Fibroblast of lung (primary cell): Measurements from ENCODE around the gene SUPT3H. TPM values are rescaled to one million over a fixed set of nuclear protein-coding genes. Genes with fewer than 3 reads are reported as not detected.

Experiments used
- DNase-seq, 2 donors: peaks; one replicate each; pipeline versions ENCODE4 v3.0.0 to v3.0.0-alpha.2; 2010; ENCODE audit warnings: low read depth in 2 of 2
- H2AFZ ChIP-seq: 2 replicates; pipeline ENCODE4 v1.5.1; 2012; ENCODE audit warnings: low read length, control low read depth, inconsistent platforms
- H3K27ac ChIP-seq: 2 replicates; pipeline ENCODE4 v1.5.1; 2011; ENCODE audit warnings: low read length, control low read depth; ENCODE audit not compliant: insufficient read depth
- H3K27me3 ChIP-seq: 2 replicates; pipeline ENCODE4 v1.5.1; 2011; ENCODE audit warnings: mild to moderate bottlenecking, low read length; ENCODE audit not compliant: control insufficient read depth, insufficient read depth
- H3K36me3 ChIP-seq: 2 replicates; pipeline ENCODE4 v1.5.1; 2011; ENCODE audit warnings: low read length; ENCODE audit not compliant: control insufficient read depth, insufficient read depth
- H3K4me1 ChIP-seq: 2 replicates; pipeline ENCODE4 v1.5.1; 2011; ENCODE audit warnings: low read length; ENCODE audit not compliant: control insufficient read depth, insufficient read depth; ENCODE audit errors: extremely low read depth
- H3K4me2 ChIP-seq: 2 replicates; pipeline ENCODE4 v1.5.1; 2011; ENCODE audit warnings: low read length, control low read depth; ENCODE audit not compliant: insufficient read depth; ENCODE audit errors: extremely low read depth
- H3K4me3 ChIP-seq, 4 experiments: fragments of 200-600 bp in 1 of 4; sonication (generic) in 1 of 4; replicated peaks in 1 of 4; 2 replicates each; pipeline ENCODE4 v1.5.1; 2011 to 2016; ENCODE audit warnings: low read length in 4 of 4, low read depth in 3 of 4, mild to moderate bottlenecking in 3 of 4, control low read depth in 2 of 4, inconsistent platforms in 1 of 4, mixed read lengths in 1 of 4; ENCODE audit not compliant: insufficient read depth in 1 of 4; ENCODE audit errors: control extremely low read depth in 1 of 4
- H3K79me2 ChIP-seq: 2 replicates; pipeline ENCODE4 v1.5.1; 2012; ENCODE audit warnings: mild to moderate bottlenecking, low read length, inconsistent platforms; ENCODE audit not compliant: control insufficient read depth, insufficient read depth
- H3K9ac ChIP-seq: 2 replicates; pipeline ENCODE4 v1.5.1; 2011; ENCODE audit warnings: mild to moderate bottlenecking, low read length, control low read depth; ENCODE audit not compliant: insufficient read depth
- H3K9me3 ChIP-seq: 2 replicates; pipeline ENCODE4 v1.5.1; 2012; ENCODE audit warnings: low read depth, low read length; ENCODE audit not compliant: control insufficient read depth, insufficient read depth
- H4K20me1 ChIP-seq: 2 replicates; pipeline ENCODE4 v1.5.1; 2011; ENCODE audit warnings: low read length; ENCODE audit not compliant: control insufficient read depth, insufficient read depth; ENCODE audit errors: extremely low read depth
- EZH2 ChIP-seq: IDR thresholded peaks from 2 replicates; pipeline ENCODE4 v1.5.1; 2012; ENCODE audit warnings: low read length, control low read depth, mild to moderate bottlenecking; ENCODE audit errors: missing control alignments
- polyA plus RNA-seq, 2 donors: library from polyadenylated mRNA; depleted of rRNA in 1 of 2; stranded (reverse) in 1 of 2; unstranded in 1 of 2; fragments of >200 nt; gene quantifications; 2 replicates each; pipeline ENCODE4 v1.2.1, GENCODE V29; 2011 to 2012; ENCODE audit warnings: missing spikeins in 1 of 2
- total RNA-seq: library from RNA; depleted of rRNA; stranded (reverse); fragments of >200 nt; gene quantifications from 2 replicates; pipeline ENCODE4 v1.2.1, GENCODE V29; 2014
- TF ChIP-seq, protein P1 (sequence below), 2 donors: IDR thresholded peaks in 1 of 2; conservative IDR thresholded peaks in 1 of 2; 1 replicate in 1 of 2; 2 replicates in 1 of 2; pipeline ENCODE4 v1.5.1; 2011 to 2012; ENCODE audit warnings: low read length in 2 of 2, control low read depth in 1 of 2, inconsistent platforms in 1 of 2, low read depth in 1 of 2, mild to moderate bottlenecking in 1 of 2

The SUPT3H gene
- total and polyA plus RNA-seq, 2 donors (not counting 1 experiment from before 2014, with no cell fraction given) = 8.3 to 8.5 TPM

- H3K27ac ChIP-seq = no peak overlapping the region
- DNase-seq = no peak
- no peak overlapping the region for H3K9ac ChIP-seq
- no peak overlapping the region for H3K4me3 ChIP-seq
- H3K27me3 ChIP-seq = no peaks in the 10 kb centered on the region
- no peak overlapping the region for H2AFZ ChIP-seq
- no peaks in the 10 kb centered on the region for H3K9me3 ChIP-seq
- no peaks in the 10 kb centered on the region for H3K36me3 ChIP-seq
- no peaks in the 10 kb centered on the region for H4K20me1 ChIP-seq
- H3K4me2 ChIP-seq = no peak overlapping the region
- TF ChIP-seq EZH2 = no peak
- TF ChIP-seq, protein P1, sequence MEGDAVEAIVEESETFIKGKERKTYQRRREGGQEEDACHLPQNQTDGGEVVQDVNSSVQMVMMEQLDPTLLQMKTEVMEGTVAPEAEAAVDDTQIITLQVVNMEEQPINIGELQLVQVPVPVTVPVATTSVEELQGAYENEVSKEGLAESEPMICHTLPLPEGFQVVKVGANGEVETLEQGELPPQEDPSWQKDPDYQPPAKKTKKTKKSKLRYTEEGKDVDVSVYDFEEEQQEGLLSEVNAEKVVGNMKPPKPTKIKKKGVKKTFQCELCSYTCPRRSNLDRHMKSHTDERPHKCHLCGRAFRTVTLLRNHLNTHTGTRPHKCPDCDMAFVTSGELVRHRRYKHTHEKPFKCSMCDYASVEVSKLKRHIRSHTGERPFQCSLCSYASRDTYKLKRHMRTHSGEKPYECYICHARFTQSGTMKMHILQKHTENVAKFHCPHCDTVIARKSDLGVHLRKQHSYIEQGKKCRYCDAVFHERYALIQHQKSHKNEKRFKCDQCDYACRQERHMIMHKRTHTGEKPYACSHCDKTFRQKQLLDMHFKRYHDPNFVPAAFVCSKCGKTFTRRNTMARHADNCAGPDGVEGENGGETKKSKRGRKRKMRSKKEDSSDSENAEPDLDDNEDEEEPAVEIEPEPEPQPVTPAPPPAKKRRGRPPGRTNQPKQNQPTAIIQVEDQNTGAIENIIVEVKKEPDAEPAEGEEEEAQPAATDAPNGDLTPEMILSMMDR (conservative IDR thresholded peaks at IDR 0.05 in 1 of 2, IDR thresholded peaks at IDR 0.05 in 1 of 2; ENCODE audit: low read depth in 1 of 2, low read length in 2 of 2) = no peak
- peaks cover 2% of the 10 kb centered on the region for H3K4me1 ChIP-seq
- H3K79me2 ChIP-seq = no peaks in the 10 kb centered on the region
These were observed 592.6 kb downstream of the SUPT3H start for GRCh38 chr6:44785130-44785529.

DNA sequence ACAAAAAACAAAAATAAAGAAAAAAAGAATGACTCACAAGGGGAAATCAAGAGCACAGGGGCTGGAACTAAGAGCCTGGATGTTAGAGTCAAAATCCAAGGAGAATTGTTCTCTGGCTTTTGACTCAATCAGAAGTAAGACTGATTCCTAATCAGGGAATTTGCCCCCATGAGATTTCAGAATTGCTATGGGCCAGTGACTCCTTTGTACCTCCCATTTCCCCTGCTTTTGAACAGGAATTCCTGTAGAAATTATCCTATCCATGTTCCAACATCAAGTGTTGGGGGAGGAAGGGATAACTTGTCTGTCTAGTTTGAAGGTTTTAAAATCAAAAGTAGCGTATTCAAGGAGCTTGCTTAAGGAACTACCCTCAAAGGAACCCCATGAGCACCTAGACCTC is 593.5 kb downstream of the SUPT3H start:
- no peak overlapping the region for H2AFZ ChIP-seq
- H3K36me3 ChIP-seq = no peaks in the 10 kb centered on the region
- no peak overlapping the region for H3K4me3 ChIP-seq
- no peak overlapping the region for H3K4me2 ChIP-seq
- H3K27me3 ChIP-seq = no peaks in the 10 kb centered on the region
- no peak overlapping the region for H3K9ac ChIP-seq
- no peaks in the 10 kb centered on the region for H3K79me2 ChIP-seq
- H3K27ac ChIP-seq = no peak overlapping the region
- DNase-seq = no peak
- TF ChIP-seq EZH2 = no peak
- TF ChIP-seq, protein P1 (conservative IDR thresholded peaks at IDR 0.05 in 1 of 2, IDR thresholded peaks at IDR 0.05 in 1 of 2; ENCODE audit: low read depth in 1 of 2, low read length in 2 of 2) = no peak
- H4K20me1 ChIP-seq = no peaks in the 10 kb centered on the region
- H3K4me1 ChIP-seq = peaks cover 2% of the 10 kb centered on the region
- H3K9me3 ChIP-seq = no peaks in the 10 kb centered on the region

GRCh38 chr6:44782892-44783291 is 594.8 kb downstream of the SUPT3H start:
- no peak overlapping the region for H3K4me3 ChIP-seq
- no peak overlapping the region for H3K27ac ChIP-seq
- H2AFZ ChIP-seq = no peak overlapping the region
- H3K4me1 ChIP-seq = no peaks in the 10 kb centered on the region
- no peaks in the 10 kb centered on the region for H3K9me3 ChIP-seq
- H3K79me2 ChIP-seq = no peaks in the 10 kb centered on the region
- DNase-seq = no peak
- H3K4me2 ChIP-seq = no peak overlapping the region
- TF ChIP-seq EZH2 = no peak
- TF ChIP-seq, protein P1 (conservative IDR thresholded peaks at IDR 0.05 in 1 of 2, IDR thresholded peaks at IDR 0.05 in 1 of 2; ENCODE audit: low read depth in 1 of 2, low read length in 2 of 2) = no peak
- H4K20me1 ChIP-seq = no peaks in the 10 kb centered on the region
- H3K36me3 ChIP-seq = no peaks in the 10 kb centered on the region
- H3K27me3 ChIP-seq = no peaks in the 10 kb centered on the region
- no peak overlapping the region for H3K9ac ChIP-seq
